Skeletal muscle satellite cell (primary cell): Measurements from ENCODE around the gene RBBP4.
A peak's percentile ranks its signal among the peaks of the same experiment; 100 is the strongest.
"Not testable (repeated sequence)": the region's sequence is repeated elsewhere in the genome, so short reads cannot be mapped to it uniquely, and the experiment has no call there.

Source experiments
- H3K27me3 ChIP-seq: 2 replicates; pipeline ENCODE4 v1.7.0; 2013; ENCODE audit warnings: low read length; ENCODE audit not compliant: control insufficient read depth, insufficient read depth
- H3K36me3 ChIP-seq: 2 replicates; pipeline ENCODE4 v1.7.0; 2013; ENCODE audit warnings: mild to moderate bottlenecking, control low read depth, low read length; ENCODE audit not compliant: insufficient read depth
- H3K4me1 ChIP-seq: 2 replicates; pipeline ENCODE4 v1.7.0; 2013; ENCODE audit warnings: low read length; ENCODE audit not compliant: control insufficient read depth, insufficient read depth
- H3K4me2 ChIP-seq: 2 replicates; pipeline ENCODE4 v1.7.0; 2013; ENCODE audit warnings: mild to moderate bottlenecking, low read length
- H3K4me3 ChIP-seq: 2 replicates; pipeline ENCODE4 v1.7.0; 2013; ENCODE audit warnings: low read length
- H3K9ac ChIP-seq: 2 replicates; pipeline ENCODE4 v1.7.0; 2013; ENCODE audit warnings: mild to moderate bottlenecking, low read depth, low read length, moderate library complexity
- H3K9me3 ChIP-seq: replicated peaks from 2 replicates; pipeline ENCODE4 v1.7.0; 2013; ENCODE audit warnings: mild to moderate bottlenecking, control low read depth, low read length

RBBP4 gene

GRCh38 chr1:32644426-32644825 lies 6.6 kb upstream of the RBBP4 start:
- Histone ChIP-seq H3K4me3 (no peak overlapping the region), H3K27me3 (no peaks in the 10 kb centered on the region), H3K4me2 (no peak overlapping the region), H3K9me3 (no peaks in the 10 kb centered on the region), H3K9ac (no peak overlapping the region), H3K4me1 (peaks cover 16% of the 10 kb centered on the region), H3K36me3 (peaks cover 9% of the 10 kb centered on the region)

DNA sequence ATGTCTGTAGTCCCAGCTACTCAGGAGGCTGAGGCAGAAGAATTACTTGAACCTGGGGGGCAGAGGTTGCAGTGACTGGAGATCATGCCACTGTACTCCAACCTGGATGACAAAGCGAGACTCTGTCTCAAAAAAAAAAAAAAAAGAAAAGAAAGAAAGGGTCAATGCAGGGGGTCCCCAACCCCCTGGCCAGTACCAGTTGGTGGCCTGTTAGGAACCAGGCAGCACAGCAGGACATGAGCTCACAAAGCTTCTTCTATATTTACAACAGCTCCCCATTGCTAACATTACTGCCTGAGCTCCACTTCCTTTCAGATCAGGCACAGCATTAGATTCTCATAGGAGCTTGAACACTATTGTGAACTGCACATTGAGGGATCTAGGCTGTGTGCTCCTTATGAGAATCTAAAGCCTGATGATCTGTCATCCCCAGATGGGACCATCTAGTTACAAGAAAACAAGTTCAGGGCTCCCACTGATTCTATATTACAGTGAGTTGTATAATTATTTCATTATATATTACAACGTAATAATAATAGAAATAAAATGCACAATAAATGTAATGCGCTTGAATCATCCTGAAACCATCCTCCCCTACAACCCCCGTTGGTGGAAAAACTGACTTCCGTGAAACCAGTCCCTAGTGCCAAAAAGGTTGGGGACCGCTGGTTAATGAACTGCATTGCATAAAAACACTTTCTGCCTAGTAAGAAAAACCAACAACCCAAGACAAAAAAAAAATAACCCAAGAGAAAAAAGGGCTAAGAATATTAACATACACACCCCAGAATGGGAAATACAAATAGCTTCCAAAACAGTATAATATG lies 3.5 kb upstream of the RBBP4 start:
- H3K4me2 ChIP-seq: peak overlapping the region; percentile 11
- peaks cover 9% of the 10 kb centered on the region for H3K36me3 ChIP-seq
- no peak overlapping the region for H3K4me3 ChIP-seq

GRCh38 chr1:32650248-32650751 lies 708 bp upstream of the RBBP4 start, which contains the start of gene ZBTB8OS:
TSS of gene ZBTB8OS (minus strand) at chr1:32650550. CDS start at chr1:32650529, 21 bp downstream.
- Histone ChIP-seq H3K4me3 (peak within 1 kb of the TSS; percentile 93), H3K4me2 (peak within 1 kb of the TSS; percentile 97), H3K9ac (peak within 1 kb of the TSS; percentile 97), H3K27me3 (no peaks in the 10 kb centered on the region), H3K4me1 (peaks cover 34% of the 10 kb centered on the region), H3K9me3 (no peaks in the 10 kb centered on the region), H3K36me3 (peaks cover 25% of the 10 kb centered on the region)

More for the DNA sequence above, 3.5 kb upstream of the RBBP4 start:
- no peak overlapping the region for H3K9ac ChIP-seq
- H3K9me3 ChIP-seq: no peaks in the 10 kb centered on the region
- H3K27me3 ChIP-seq: no peaks in the 10 kb centered on the region
- H3K4me1 ChIP-seq: peaks cover 21% of the 10 kb centered on the region

GRCh38 chr1:32651461-32652073 lies 559 bp downstream of the RBBP4 start:
- Histone ChIP-seq H3K27me3 (no peaks in the 10 kb centered on the region), H3K36me3 (peaks cover 28% of the 10 kb centered on the region), H3K4me2 (peak overlapping the region; percentile 92), H3K9me3 (no peaks in the 10 kb centered on the region), H3K4me1 (peaks cover 34% of the 10 kb centered on the region), H3K4me3 (peak overlapping the region; percentile 93), H3K9ac (peak overlapping the region; percentile 97)

- H3K4me2 ChIP-seq: peak overlapping the region; percentile 92
- H3K4me3 ChIP-seq: peak overlapping the region; percentile 93
- H3K4me1 ChIP-seq: peaks cover 34% of the 10 kb centered on the region
- H3K9me3 ChIP-seq: no peaks in the 10 kb centered on the region
- no peaks in the 10 kb centered on the region for H3K27me3 ChIP-seq
- peak overlapping the region; percentile 97 for H3K9ac ChIP-seq
- H3K36me3 ChIP-seq: peaks cover 37% of the 10 kb centered on the region
Observed at GRCh38 chr1:32652244-32652962, 1.4 kb downstream of the RBBP4 start.

GRCh38 chr1:32659581-32659980 lies 8.6 kb downstream of the RBBP4 start:
- H3K27me3 ChIP-seq: no peaks in the 10 kb centered on the region
- no peak overlapping the region for H3K4me2 ChIP-seq
- H3K4me1 ChIP-seq: no peaks in the 10 kb centered on the region
- H3K9ac ChIP-seq: no peak overlapping the region
- H3K36me3 ChIP-seq: peaks cover 62% of the 10 kb centered on the region
- H3K9me3 ChIP-seq: no peaks in the 10 kb centered on the region
- no peak overlapping the region for H3K4me3 ChIP-seq

GRCh38 chr1:32665915-32666314 lies 14.9 kb downstream of the RBBP4 start:
- Histone ChIP-seq H3K9ac (no peak overlapping the region), H3K27me3 (no peaks in the 10 kb centered on the region), H3K4me1 (no peaks in the 10 kb centered on the region), H3K36me3 (peaks cover 66% of the 10 kb centered on the region), H3K4me3 (no peak overlapping the region), H3K9me3 (no peaks in the 10 kb centered on the region), H3K4me2 (no peak overlapping the region)

DNA sequence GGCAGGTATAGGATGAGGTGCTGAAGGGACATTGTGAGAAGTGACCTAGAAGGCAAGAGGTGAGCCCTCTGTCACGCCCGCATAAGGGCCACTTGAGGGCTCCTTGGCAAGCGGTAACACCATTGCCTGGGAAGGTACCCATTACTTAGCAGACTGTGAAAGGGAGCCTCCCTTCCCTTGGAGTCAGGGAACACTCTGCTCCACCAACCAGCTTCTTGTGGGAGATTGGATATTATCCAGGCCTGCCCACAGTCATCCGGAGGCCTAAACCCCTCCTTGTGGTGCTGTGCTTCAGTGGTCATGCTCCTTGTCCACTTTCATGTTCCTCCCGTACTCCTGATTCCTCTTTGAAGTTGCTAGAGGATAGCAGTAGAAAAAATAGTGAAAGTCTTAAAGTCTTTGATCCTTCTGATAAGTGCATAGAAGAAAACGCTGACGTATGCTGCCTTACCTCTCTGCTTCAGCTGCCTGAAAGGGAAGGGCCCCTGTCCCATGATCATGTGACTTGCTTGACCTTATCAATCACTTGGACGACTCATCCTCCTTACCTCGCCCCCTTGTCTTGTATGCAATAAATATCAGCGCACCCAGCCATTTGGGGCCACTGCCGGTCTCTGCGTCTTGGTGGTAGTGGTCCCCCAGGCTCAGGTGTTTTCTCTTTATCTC lies 16.0 kb downstream of the RBBP4 start:
- peaks cover 65% of the 10 kb centered on the region for H3K36me3 ChIP-seq
- no peak overlapping the region for H3K4me3 ChIP-seq
- no peak overlapping the region for H3K4me2 ChIP-seq
- H3K27me3 ChIP-seq: no peaks in the 10 kb centered on the region
- H3K4me1 ChIP-seq: no peaks in the 10 kb centered on the region
- H3K9me3 ChIP-seq: no peaks in the 10 kb centered on the region
- no peak overlapping the region for H3K9ac ChIP-seq

GRCh38 chr1:32668716-32669115 lies 17.7 kb downstream of the RBBP4 start:
- H3K27me3 ChIP-seq, H3K4me2 ChIP-seq, H3K9me3 ChIP-seq, H3K4me3 ChIP-seq, H3K4me1 ChIP-seq, H3K9ac ChIP-seq: not testable (repeated sequence)
- H3K36me3 ChIP-seq: peaks cover 75% of the 10 kb centered on the region

GRCh38 chr1:32676945-32677344 lies 25.9 kb downstream of the RBBP4 start:
- H3K27me3 ChIP-seq: no peaks in the 10 kb centered on the region
- H3K36me3 ChIP-seq: peaks cover 75% of the 10 kb centered on the region
- no peak overlapping the region for H3K4me2 ChIP-seq
- no peaks in the 10 kb centered on the region for H3K9me3 ChIP-seq
- H3K9ac ChIP-seq: no peak overlapping the region
- H3K4me3 ChIP-seq: no peak overlapping the region
- no peaks in the 10 kb centered on the region for H3K4me1 ChIP-seq

- H3K4me2 ChIP-seq, H3K9me3 ChIP-seq, H3K27me3 ChIP-seq, H3K9ac ChIP-seq, H3K4me3 ChIP-seq: not testable (repeated sequence)
- Histone ChIP-seq H3K36me3 (peaks cover 75% of the 10 kb centered on the region), H3K4me1 (peaks cover 17% of the 10 kb centered on the region)
Observed at GRCh38 chr1:32679993-32680392, 29.0 kb downstream of the RBBP4 start.
